Umbilical cord (tissue), 2 donors: ENCODE data around the gene KAT6B. TPM values are rescaled to one million over a fixed set of nuclear protein-coding genes. Genes with fewer than 3 reads are reported as not detected.

Source experiments
- DNase-seq: peaks from one replicate; pipeline ENCODE4 v3.0.0-alpha.2; 2015; ENCODE audit warnings: low spot score
- total RNA-seq: library from RNA; depleted of rRNA; stranded (reverse); fragments of >200 nt; gene quantifications from one replicate; pipeline ENCODE4 v1.2.3, GENCODE V29; 2014; ENCODE audit warnings: low replicate concordance; ENCODE audit not compliant: insufficient read depth

Gene KAT6B
- total RNA-seq, 1 donor from 2014 or later, result 84.0 TPM

DNA sequence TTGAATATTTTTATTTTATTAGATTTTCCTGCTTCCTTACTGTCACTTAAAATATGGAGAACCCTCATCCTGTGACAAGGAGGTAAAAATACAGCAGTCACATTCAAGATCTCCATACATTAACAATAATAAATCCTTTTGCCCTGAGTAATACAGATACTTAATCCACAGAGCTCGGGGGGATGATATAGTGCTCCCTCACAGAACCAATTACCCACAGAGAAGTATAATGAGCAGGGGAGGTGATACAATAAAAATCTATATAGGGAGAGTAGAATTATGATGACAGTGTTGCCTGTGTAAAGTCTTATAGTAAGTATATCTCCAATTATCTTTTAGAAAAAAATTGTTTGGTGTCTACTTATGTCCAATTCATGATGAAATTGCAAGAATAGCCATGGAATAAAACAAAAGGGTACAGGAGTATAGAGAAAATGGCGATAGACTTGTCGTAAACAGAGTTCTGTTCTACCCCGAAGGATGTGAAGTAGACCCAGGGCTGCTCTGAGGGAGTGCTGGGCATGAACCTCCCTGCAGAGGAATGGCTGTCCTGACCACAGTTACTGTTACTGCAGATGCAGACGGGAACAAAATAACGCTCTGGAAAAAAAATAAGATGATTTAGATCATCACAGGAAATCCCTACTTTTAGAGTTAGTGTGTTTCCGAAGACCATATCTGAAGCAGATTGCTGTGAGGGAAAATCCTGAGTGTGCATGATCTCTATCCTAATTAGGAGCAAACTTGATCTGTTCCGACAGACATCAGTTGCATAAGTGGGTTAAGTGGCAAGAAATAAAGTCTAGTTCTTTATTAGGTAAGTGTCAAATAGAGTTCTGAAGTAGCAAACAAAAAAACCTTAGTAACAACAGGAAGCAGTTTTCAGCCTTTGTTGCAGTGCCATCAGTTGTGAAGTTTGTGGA, 123.7 kb downstream of the KAT6B start:
- DNase-seq, result peak; percentile 23

DNA sequence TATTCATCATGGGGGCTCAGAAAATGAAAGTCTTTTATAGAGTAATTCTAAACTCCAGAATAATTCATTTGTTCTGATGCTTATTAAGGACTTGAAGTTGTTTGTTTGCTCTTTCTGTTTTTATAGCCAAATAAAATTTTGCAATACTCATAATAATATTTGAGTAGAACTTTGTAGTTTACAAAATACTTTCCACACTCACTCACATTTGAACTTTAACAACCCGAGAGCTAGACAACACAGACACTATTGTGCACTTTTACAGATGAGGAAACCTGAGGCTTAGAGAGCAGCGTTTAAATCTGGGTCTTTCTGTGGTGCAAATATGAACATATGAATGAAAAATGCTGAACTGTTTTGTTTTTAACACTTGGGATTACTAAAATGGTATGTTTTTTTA, 126.8 kb downstream of the KAT6B start:
- DNase-seq, result no peak

DNA sequence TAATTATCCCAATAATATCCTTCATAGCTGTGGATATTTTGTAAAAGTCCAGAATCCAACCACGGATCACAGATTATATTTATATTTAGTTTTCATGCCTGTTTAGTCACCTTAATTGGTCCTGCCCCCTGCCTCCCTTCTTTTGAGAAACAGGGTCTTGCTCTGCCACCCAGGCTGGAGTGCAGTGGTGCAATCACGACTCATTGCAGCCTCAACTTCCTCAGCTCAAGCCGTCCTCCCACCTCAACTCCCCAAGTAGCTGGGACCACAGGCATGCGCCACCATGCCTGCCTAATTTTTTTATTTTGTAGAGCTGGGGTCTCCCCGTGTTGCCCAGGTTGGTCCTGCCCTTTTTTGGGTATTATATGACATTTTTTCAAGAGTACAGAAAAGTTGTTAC, 129.4 kb downstream of the KAT6B start:
- no peak for DNase-seq

DNA sequence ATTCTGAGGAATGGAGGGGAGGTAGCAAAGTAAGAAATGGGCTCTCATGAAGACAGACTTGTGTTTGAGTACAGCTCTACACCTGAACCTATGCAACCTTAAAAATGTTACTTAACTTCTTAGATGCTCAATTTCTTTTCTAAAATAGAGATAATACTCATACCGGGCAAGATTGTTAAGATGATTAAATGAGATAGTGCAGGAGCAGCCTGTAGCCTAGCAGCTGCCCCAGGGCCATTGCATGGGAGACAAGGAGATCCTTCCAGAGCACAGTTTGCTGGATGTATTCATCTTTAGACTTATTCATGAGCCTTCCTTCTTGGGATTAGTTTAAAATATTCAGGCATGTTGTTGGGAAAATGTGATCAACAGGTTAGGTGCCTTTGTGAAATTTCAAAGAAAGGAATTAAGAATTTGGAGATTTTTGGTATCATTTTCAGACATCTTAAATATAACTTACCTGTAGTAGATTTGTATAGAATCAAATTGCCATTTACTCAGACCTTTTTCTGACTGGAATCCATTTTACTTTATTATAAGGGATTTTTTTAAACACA, 130.2 kb downstream of the KAT6B start:
- no peak for DNase-seq

DNA sequence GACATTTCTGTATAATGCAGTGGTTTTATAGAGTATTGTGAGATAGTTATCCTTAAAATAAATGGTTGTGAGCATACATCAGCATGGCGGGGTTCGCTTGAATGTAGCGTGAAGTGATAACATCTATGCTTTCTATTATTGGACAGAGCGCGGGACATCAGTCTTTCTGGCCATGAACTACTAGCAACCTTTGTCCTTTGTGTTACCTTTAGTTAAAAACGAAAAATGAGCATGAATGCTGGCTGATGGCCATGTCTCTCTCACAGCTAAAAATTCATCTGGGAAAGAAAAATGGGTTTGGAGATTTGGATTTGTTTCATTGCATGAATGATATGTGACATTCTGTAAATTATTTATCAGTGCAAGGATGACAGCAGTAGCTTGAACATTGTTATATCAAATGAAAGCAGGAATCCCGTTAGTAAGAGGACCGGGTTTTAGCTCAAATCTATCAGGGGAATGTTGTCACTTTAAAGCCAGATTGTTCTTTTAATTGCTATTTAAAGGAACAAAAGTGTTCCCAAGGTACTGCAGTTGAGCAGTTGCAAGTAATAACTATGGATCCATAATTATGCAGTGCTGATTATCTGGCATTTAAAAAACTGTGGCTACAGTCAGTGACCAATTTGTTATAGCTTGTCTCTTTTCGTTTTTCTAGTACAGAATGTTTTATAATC, 131.0 kb downstream of the KAT6B start:
- no peak for DNase-seq

DNA sequence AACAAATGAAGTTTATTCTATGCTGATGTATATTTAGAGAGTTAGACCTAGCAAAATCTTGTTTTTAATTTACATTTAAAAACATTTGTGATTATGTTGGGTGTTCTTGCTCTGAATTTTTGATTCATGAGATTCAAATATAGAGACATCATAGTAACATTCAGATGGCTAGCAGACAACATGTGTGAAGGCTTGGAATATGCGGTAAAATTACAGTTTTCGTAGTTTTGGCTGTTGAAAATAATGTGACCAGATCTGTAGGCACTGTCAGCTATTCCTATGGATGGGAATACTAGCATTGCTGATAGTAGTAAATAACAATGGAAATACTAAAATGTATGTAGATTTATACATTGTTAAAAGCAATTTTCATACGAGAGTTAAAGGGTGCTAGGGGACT, 131.9 kb downstream of the KAT6B start:
- DNase-seq, result no peak

DNA sequence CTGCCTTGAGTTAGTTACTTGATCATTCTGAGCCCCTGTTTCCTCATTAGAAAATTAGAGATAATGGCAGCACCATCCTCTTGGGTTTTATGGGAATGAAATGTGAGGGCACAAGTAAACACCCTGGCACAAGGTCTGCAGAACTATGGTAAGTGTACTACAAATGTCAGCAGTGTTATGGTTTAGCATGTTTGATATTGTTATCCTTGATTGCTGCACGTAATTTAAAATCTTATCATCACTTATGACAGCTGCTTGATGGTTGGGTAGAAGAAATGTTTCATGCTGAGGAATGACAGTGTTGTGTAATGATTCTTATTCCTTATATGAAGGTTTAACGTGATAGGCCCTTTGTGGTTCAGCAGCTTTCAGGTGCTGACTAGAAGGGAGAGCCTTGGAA, 134.3 kb downstream of the KAT6B start:
- no peak for DNase-seq

DNA sequence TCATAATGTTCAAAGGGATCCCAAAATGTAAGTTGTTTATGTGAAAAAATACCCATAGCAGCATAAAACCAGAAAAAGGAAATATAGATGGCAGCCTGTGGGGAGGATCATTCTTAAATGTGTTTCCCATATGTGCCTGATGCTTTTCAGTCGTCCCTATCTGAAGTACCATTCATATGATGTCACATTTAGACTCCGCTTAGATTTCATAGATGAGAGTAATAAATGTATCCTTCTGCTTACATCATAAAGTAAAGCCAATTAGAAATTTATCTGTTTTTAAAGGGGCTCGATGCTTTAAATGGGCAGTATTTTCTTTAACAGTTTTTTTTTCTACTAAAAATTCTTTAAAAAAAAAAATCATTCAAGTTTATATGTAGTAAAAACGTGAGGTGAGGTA, 136.1 kb downstream of the KAT6B start:
- no peak for DNase-seq

DNA sequence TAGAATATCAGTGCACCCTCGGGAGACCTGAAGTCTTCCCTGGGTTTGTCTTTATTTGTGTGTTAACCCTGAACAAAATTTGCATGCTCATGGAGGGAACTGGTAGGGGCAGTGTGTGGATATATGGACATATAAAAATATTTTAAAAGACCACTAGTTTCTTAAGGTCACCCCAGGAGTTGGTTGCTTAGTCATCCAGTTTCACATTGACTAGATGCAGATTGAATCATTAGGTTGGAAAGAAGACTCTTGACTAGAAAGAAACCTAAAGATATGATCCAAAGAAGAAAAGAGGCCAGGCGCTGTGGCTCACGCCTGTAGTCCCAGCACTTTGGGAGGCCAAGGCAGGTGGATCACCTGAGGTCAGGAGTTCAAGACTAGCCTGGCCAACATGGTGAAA, 137.1 kb downstream of the KAT6B start:
- DNase-seq, result no peak

DNA sequence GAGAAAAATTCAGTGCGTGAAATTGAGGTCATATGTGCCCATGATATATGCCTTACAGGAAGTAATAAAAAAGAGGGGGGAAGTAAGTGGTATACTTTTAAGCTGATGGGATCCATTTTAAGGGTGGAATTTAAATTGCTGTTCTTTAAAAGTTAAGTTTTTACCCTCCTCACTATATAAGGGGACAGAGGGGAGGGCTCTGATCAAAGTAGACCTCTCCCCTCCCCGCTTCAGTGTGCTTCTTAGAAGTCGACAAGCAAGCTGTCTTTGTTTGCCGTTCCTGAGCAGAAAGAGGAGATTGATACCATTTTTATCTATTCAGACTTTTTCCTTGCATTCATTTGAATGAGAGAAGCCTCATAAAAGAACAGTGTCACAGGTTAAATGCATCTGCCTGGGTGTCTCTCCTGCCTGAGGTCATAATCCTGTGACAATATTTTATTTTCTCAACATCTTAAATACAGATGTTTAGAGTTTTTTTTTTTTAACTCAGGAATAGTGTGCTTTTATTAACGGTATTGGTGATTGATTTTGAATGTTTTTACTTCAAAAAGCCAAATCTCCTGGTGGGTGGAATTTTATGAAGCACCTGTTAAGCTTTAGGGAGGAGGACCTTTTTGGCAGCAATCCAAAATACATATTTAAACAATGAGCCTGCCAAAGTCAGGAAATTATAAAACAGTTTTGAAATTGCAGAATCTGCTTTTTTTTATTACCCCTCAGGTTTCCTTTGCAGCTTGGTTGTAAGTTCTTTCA, 141.7 kb downstream of the KAT6B start:
- DNase-seq, result no peak

DNA sequence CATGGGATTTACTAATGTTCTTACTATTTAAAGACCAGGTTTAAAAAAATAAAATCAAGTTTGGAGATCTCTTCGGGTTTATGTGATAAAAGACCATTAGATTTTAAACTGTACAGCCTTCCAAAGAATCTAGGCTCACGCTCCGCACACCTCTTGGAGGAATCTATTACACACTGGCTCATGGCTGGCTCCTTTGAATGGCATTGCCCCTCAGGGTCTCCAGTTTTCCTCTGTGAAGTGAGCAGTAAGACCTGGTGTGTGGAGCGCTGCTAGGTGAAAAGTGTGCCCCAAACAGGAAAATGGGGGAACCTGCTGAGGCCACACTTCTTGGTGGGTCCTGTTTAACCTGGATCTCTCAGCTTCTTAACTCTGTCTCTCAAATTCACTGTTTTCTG, 142.3 kb downstream of the KAT6B start:
- no peak for DNase-seq

DNA sequence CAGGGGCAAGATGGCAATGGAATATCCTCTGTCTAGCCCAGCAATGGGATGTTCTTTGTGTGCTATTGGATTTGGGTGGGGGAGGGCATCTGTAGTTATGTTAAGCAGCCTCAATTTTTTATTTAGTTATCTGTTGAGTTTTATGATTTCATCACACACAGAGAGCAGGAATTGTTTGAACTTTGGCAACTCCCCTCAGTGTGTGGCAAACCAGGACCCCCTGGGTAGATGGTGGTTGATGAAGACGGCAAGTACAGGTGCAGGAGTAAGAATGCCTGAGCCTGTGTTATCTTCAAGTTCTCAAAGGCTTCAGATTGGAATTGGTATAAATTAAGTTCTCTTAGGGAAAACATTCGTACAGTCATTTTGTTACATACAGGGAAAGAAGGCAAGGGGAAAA, 142.7 kb downstream of the KAT6B start:
- DNase-seq, result no peak

DNA sequence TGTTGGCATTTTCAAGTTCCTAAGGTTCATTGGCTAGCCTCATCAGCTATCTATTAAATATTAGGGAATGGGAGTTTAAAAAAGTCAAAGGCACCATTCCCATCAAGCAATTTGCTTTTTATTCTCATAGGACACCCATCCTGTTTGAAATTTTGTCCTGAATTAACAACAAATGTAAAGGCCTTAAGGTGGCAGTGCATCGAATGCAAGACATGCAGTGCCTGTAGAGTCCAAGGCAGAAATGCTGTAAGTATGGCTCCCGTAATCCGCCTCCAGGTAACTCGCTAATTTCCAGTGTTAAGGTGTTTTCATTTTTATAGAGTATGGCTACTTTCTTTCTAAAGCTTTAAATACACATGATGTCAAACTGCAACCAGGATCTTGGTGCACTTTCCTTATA, 143.1 kb downstream of the KAT6B start:
- DNase-seq, result no peak

DNA sequence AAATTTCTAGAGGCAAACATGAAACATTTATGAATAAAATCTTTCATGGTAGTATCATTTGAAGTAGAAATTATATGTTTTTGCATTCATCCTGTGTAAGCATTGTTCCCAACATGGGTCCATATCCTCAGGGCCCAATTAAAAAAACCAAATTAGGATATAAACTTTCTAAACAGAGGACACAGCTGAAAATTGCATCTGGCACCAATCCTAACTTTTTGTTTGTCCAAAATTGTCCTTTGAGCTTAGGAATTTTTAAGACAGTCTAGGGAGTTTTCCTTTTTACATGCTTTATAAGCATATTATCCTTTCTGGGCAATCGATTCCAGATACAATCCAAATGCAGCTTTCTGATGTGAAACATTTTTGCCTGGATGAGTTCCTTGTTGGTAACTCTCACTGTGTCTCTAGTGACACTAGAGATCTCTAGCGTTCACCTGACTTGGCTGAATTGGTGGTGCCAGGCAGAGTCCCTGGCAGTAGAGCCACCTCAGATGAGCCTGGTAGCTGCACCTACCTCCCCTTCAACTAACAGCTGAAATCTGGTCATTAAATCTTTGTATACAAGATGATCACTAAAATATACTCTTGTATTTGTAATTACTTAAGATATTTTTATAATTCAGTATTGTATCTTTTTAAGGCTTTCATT, 147.5 kb downstream of the KAT6B start:
- DNase-seq, result no peak

DNA sequence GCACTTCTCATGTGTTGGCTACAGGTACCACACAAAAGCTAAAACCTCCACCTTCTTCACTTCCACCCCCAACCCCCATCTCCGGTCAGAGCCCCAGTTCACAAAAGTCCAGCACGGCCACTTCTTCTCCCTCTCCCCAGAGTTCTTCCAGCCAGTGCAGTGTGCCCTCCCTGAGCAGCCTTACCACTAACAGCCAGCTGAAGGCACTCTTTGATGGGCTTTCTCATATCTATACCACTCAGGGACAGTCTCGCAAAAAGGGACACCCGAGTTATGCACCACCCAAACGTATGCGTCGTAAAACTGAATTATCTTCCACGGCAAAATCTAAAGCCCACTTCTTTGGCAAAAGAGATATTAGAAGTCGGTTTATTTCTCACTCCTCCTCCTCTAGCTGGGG, 149.4 kb downstream of the KAT6B start:
- DNase-seq, result no peak

DNA sequence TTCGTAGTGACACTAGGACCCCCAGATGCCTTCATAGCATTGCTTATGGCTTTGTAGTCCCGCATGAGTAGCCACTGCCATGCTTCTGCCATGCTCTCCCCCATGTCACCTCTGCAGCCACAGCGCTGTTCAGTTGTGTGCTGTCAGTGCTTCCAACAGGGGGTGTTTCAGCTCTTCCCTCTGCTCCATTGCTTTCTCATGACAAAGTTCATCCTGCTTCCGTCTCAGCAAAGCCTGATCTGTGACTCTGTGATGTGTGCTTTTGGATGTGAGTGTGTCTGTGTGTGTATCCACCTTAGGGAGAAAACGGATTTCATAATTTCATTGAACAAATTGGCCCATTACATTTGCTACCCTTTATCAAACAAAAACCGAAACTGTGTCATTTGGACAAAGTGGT, 150.2 kb downstream of the KAT6B start:
- no peak for DNase-seq

DNA sequence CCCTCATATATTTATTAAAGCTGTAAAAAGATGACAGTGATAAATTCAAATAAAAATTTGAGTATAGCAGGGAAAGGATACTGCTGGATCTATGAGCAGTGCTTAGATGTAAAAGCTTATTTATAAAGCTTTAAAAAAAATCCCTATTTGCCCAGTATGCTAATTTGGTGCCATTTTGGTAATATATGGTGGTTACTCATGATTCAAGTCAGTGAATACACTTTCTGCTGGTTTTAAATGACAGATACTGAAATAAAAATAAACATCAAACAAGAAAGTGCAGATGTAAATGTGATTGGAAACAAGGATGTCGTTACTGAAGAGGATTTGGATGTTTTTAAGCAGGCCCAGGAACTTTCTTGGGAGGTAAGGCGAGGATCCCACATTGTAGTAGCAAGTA, 150.7 kb downstream of the KAT6B start:
- DNase-seq, result no peak

DNA sequence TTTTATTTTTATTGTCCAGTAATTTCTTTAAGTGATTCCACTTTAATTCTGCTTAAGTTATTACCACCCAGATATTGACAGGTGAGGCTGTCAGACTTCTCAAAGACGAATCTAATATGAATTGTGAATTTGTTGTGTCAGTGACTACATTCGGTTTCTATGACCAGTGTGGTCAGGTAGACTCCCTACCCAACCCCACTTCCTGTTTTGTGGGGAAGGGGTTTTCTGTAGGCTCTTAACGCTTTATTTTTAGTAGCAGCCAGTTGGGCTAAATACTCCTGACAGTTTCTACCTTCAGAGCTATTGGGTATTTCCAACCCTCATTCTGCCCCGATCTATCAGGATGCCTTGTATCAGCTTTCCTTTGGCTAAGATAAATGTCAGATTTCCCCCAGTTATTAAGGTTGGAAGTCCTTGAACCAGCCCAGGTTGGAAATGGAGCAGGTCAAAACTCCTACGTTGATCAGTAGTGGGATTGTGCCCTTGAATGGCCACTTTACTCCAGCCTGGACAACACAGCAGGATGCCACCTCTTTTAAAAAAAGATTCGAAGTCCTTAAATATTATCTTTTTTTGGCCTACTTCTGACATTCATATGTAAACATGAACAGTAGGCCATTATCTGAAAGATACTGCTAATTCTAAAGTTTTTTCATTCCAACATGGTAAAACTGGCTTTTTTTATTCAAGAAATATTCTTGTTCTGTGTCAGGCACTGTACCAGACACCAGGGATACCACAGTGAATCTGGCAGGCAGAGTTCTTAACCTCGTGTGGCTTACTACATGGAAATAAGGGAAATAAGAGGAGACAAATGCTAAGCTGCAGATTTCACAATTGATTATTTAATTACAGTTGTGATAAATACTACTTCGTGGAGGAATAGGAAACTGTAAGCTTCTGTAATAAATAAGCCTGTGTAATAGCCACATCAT, 151.8 kb downstream of the KAT6B start:
- DNase-seq, result no peak

DNA sequence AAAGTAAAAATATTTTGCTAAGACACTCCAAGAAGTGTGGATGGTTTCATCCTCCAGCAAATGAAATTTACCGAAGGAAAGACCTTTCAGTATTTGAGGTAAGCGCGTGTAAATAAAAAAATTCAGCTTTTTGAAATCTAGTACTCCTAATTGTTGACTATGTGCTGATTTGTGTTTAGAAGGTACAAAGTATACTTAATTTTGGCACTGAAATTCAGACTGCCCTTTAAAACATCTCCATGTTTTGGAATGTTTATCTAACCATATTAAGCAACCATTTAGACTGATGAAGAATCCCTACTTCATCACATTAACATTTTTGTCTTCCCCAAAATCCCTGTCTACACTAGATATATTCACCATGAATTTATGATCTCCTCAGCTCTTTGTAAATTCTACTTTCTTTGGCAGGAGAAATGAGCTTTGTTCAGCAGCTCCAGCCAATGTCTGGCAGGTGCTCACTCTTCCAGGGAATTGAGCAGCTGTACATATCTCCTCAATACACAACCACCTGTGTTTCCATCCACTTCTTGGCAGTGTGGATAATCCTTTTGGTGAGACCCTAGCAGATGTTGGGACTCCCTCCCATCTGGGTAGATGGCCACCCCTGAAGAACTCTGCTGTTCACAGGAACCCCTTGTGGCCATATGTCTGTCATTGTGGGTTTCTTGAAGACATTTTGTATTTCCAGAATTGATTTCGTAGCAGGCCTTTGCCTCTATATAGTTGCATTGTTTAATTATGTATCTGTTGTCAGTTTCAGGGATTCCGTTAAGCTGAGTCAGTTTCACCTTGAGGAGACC, 155.6 kb downstream of the KAT6B start:
- DNase-seq, result no peak

DNA sequence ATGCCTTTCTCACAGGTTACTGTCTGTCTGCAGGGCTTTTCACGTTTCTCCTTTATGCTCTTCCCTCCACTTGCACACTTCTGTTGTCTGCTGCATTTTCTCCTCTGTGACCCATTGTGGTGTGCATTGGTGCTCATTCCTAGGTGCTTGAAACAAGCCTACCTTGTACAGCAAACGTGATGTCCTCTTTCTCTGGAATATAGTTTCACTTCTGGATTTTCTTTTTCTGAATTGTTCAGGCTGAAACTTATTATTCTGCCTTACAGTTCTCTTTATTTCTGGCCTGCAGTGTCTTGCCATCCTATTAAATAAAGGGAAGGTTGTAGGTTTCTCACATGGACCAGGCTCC, 156.2 kb downstream of the KAT6B start:
- DNase-seq, result no peak
